ENCODE measurements around the gene SLC44A2.
A peak's percentile ranks its signal among the peaks of the same experiment; 100 is the strongest.

The SLC44A2 gene

DNA sequence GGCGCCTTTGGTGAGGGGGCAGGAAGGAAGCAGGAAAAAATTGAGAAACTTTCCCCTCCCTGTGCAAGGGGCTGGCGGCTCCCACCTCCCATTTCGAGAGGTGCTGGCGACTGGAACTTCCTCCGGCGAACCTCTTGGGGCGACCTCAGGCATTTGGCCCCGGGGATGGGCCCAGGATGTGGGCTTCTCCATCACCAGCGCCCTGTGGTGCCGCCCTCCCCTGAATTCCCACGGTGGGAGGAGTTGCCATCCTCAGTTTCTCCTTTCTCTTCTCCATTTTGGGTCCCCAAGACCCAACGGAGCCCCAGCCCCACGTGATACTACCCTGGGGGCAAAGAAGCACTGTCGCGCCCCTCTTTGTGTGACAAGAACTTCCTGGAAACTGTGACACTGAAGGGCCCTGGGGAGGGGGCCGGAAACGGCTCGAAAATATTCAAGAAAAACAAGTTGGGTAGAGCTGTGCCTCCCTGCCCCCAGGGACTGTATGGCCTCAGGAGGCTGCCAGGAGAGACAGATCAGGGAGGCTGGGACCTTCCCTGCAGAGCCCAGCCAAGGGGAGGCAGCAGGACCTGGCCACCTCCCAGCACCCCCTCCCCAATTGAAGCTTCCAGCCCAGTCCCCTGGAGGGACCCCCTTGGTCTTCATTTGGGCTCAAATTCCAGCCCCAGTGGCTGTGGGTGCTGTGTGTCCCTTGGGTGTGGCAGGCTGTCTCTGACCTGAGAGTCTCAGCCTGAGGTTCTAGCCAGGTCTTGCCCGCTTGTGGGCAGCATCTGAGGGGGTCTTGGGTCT, 22.1 kb upstream of the SLC44A2 start:
- Histone ChIP-seq H3K9ac (ENCODE audit: low read depth, low read length) (peak overlapping the region; percentile 99), H3K9me3 (ENCODE audit: control insufficient read depth, insufficient read depth, low read length) (peaks cover 3% of the 10 kb centered on the region; the same call in 1 of the 2 replicates), H3K4me1 (ENCODE audit: insufficient read depth, low read length) (peaks cover 11% of the 10 kb centered on the region), H3K36me3 (ENCODE audit: insufficient read depth, low read length) (no peaks in the 10 kb centered on the region)

DNA sequence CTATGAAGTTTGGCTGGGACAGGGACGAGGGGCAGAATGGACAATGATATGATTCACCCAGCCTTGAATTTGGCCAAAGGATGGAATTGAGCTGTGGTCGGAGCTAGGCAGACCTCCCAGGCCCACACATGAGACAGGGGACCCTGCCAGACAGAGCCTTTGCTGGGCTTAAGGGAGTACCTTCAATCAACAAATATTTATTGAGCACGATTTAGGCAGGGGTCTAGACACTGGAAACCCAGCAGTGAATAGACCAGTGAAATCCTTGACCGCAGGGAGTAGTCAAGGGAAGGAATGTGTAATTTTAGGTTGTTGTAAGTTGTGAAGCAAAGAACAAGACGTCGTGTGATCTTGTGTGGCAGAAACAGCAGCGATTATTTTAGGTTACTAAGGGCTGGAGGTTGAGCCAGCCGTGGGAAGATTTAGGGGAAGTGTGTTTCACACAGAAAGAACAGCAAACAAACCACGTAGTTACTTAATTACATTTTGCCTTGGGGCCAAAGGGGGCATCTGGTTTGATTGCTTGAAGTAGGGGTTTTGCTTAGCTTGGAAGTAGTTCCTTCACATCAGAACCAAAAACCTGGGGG, 21.4 kb upstream of the SLC44A2 start:
- Histone ChIP-seq H3K36me3 (ENCODE audit: insufficient read depth, low read length) (no peaks in the 10 kb centered on the region), H3K9me3 (ENCODE audit: control insufficient read depth, insufficient read depth, low read length) (peaks cover 3% of the 10 kb centered on the region; the same call in 1 of the 2 replicates), H3K9ac (ENCODE audit: low read depth, low read length) (peak overlapping the region; percentile 99; the same call in 1 of the 2 replicates), H3K4me1 (ENCODE audit: insufficient read depth, low read length) (peaks cover 11% of the 10 kb centered on the region)

DNA sequence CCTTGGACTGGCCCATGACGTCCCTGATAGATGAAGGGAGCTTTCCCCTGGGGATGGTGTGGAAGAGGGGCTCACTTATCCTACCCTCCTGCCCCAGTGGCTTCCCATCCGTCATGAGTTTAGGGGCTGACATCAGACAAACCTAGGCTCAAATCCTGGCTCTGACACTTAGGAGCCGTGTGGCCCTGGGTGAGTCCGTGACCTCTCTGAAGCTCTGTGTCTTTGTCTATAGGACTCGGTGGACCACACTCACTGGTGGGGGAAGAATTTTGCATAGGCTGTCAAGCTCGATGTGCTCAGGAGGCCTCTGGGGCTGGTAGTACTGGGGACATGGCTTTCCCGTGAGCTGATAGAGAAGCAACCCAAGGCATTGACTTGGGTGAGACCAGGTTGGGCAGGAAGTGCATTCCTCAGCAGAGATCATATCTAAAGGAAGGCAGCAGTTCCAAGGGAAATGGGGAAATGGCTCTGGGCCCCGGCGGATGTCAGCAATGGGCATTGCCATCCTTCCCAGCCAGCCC, 20.8 kb upstream of the SLC44A2 start:
- Histone ChIP-seq H3K4me1 (ENCODE audit: insufficient read depth, low read length) (peaks cover 11% of the 10 kb centered on the region), H3K9me3 (ENCODE audit: control insufficient read depth, insufficient read depth, low read length) (peaks cover 3% of the 10 kb centered on the region; the same call in 1 of the 2 replicates), H3K36me3 (ENCODE audit: insufficient read depth, low read length) (no peaks in the 10 kb centered on the region), H3K9ac (ENCODE audit: low read depth, low read length) (no peak overlapping the region)

DNA sequence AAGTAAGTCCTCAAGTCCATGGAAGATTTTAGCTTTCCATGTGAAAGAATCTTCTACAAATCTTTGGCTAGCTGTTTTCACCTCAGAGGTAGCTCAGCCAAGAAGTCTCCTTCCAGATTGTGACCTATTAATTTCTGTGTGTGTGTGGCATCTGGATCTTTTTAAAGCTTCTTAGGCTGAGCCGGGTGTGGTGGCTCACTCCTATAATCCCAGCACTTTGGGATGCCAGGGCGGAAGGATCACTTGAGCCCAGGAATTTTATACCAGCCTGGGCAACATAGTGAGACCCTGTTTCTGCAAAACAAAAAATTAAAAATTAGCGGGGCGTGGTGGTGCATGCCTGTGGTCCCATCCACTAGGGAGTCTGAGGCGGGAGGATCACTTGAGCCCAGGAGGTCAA, 13.4 kb upstream of the SLC44A2 start:
- no peaks in the 10 kb centered on the region for H3K4me1 ChIP-seq (ENCODE audit: insufficient read depth, low read length)
- no peaks in the 10 kb centered on the region for H3K9me3 ChIP-seq (ENCODE audit: control insufficient read depth, insufficient read depth, low read length)
- no peaks in the 10 kb centered on the region for H3K36me3 ChIP-seq (ENCODE audit: insufficient read depth, low read length)
- no peak overlapping the region for H3K9ac ChIP-seq (ENCODE audit: low read depth, low read length)

DNA sequence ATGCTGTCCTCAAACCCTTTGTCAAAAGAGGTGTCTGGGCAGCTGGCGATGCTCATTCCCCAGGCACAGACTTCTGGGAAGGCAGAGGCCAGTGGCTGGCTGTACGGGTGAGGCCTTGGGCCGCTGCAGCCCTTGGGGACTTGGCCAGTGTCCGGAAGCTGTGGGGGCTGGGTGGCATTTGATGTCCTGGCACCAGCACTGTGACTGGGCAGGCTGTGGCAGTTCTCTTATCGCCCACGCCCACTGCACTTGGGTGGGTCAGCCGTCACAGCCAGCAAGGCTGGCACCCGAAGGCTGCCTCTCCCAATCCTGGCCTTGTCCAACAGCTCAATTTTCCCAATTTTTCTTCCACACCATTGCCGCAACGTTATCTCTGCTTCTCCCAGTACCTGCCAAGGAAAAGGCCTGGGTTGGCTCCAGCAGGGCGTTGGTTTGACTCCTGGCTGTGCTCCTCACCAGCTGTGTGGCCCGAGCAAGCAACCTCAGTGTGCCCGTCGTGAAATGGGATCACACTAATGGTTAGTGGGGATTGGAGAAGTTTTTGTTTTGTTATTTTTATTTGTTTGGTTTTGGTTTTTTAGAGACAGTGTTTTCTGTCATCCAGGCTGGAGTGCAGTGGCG, 12.7 kb upstream of the SLC44A2 start:
- Histone ChIP-seq H3K9me3 (ENCODE audit: control insufficient read depth, insufficient read depth, low read length) (no peaks in the 10 kb centered on the region), H3K4me1 (ENCODE audit: insufficient read depth, low read length) (no peaks in the 10 kb centered on the region), H3K9ac (ENCODE audit: low read depth, low read length) (no peak overlapping the region), H3K36me3 (ENCODE audit: insufficient read depth, low read length) (no peaks in the 10 kb centered on the region)

DNA sequence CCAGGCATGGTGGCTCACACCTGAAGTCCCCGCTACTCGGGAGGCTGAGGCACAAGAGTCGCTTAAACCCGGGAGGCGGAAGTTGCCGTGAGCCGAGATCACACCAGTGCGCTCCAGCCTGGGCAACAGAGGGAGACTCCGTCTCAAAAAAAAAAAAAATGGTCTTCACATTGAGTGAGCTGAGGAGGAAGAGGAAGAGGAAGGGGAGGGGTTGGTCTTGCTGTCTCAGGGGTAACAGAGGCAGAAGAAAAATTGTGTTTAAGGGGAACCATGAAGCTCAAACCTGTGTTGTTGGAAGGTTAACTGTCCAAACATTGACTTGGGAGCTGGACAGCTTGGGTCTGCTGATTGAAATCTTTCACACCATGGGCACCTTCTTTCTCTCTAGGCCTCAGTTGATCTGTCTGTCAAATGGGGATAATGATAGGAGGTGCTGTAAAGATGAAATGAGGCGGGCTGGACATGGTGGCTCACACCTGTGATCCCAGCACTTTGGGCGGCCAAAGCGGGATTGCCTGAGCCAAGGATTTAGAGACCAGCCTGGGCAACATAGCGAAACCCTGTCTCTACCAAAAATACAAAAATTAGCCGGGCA, 9.8 kb upstream of the SLC44A2 start:
- Histone ChIP-seq H3K9me3 (ENCODE audit: control insufficient read depth, insufficient read depth, low read length) (no peaks in the 10 kb centered on the region), H3K9ac (ENCODE audit: low read depth, low read length) (no peak overlapping the region), H3K36me3 (ENCODE audit: insufficient read depth, low read length) (no peaks in the 10 kb centered on the region), H3K4me1 (ENCODE audit: insufficient read depth, low read length) (no peaks in the 10 kb centered on the region)

DNA sequence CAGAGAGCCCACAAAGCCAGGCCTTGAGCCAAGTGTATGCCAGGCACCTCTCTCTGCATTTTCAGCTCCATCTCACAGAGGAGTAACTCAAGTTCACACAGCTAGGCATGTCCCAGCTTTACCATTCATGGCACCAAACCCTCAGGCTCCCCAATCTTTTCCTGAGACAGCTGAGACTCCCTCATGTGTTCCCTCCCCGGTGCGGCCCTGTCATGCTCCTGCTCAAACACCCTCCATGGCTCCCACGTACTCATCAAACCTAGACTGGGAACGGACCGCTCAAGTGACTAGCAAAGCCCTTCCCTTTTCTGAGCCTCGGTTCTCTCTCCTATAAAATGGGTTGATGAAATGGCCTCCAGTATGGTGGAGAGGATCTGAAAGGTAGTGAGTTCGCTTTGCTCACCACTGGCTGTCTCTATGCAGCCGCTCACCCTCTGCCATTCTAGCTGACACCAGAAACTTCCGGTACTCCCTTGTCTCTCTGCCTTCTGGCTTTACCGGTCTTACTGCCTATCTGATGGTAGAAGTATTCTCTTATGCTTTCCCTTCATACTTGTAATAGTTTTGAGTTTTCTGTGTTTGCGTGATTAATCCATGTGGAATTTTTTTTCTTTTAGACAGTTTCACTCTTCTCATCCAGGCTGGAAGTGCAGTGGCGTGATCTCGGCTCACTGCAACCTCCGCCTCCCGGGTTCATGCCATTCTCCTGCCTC, 7.8 kb upstream of the SLC44A2 start:
- H3K4me1 ChIP-seq (ENCODE audit: insufficient read depth, low read length): no peaks in the 10 kb centered on the region
- no peaks in the 10 kb centered on the region for H3K9me3 ChIP-seq (ENCODE audit: control insufficient read depth, insufficient read depth, low read length)
- H3K9ac ChIP-seq (ENCODE audit: low read depth, low read length): no peak overlapping the region
- H3K36me3 ChIP-seq (ENCODE audit: insufficient read depth, low read length): no peaks in the 10 kb centered on the region

DNA sequence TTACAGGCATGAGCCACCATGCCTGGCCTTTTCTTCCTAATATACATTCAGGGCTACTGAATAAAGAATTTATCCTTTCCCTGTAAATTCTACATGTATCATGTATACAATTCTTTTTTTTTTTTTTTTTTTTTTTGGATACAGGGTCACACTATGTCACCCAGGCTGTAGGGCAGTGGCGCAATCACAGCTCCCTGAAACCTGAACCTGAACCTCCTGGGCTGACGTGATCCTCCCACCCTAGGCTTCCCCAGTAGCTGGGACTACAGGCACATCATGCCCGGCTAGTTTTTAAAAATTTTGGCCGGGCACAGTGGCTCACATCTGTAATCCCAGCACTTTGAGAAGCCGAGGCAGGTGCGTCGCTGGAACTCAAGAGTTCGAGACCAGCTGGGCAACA, 6.5 kb upstream of the SLC44A2 start:
- Histone ChIP-seq H3K9me3 (ENCODE audit: control insufficient read depth, insufficient read depth, low read length) (no peaks in the 10 kb centered on the region), H3K36me3 (ENCODE audit: insufficient read depth, low read length) (no peaks in the 10 kb centered on the region), H3K9ac (ENCODE audit: low read depth, low read length) (no peak overlapping the region), H3K4me1 (ENCODE audit: insufficient read depth, low read length) (no peaks in the 10 kb centered on the region)

DNA sequence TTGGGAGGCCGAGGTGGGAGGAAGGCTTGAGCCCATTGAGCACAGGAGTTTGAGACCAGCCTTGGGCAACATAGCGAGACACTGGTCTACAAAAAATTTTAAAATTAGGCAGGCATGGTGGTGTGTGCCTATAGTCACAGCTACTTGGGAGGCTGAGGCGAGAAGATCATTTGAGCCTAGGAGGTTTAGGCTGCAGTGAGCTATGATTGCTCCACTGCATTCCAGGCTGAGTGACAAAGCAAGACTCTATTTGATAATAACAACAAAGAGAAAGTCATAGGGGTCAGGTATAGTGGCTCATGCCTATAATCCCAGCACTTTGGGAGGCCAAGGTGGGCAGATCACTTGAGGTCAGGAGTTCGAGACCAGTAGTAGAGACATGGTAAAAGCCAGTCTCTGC, 4.6 kb upstream of the SLC44A2 start:
- H3K36me3 ChIP-seq (ENCODE audit: insufficient read depth, low read length): no peaks in the 10 kb centered on the region
- no peaks in the 10 kb centered on the region for H3K9me3 ChIP-seq (ENCODE audit: control insufficient read depth, insufficient read depth, low read length)
- no peak overlapping the region for H3K9ac ChIP-seq (ENCODE audit: low read depth, low read length)
- no peaks in the 10 kb centered on the region for H3K4me1 ChIP-seq (ENCODE audit: insufficient read depth, low read length)

DNA sequence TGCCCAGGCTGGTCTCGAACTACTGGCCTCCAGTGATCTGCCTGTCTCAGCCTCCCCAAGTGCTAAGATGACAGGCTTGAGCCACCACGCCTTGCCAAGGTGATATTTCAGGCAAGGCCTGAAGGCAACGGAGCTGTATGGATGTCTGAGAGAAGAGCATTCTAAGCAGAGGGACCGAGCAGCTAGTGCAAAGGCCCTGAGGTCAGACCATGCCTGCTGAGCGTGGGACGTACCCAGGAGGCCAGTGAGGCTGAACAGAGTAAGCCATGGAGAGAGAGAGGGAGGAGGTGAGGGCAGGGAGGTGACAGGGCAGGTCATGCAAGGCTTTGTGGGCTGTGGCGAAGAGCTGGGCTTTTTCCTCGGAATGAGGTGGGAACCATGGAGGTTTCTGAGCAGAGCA, 3.4 kb upstream of the SLC44A2 start:
- Histone ChIP-seq H3K4me1 (ENCODE audit: insufficient read depth, low read length) (no peaks in the 10 kb centered on the region), H3K9ac (ENCODE audit: low read depth, low read length) (no peak overlapping the region), H3K9me3 (ENCODE audit: control insufficient read depth, insufficient read depth, low read length) (no peaks in the 10 kb centered on the region), H3K36me3 (ENCODE audit: insufficient read depth, low read length) (no peaks in the 10 kb centered on the region)

DNA sequence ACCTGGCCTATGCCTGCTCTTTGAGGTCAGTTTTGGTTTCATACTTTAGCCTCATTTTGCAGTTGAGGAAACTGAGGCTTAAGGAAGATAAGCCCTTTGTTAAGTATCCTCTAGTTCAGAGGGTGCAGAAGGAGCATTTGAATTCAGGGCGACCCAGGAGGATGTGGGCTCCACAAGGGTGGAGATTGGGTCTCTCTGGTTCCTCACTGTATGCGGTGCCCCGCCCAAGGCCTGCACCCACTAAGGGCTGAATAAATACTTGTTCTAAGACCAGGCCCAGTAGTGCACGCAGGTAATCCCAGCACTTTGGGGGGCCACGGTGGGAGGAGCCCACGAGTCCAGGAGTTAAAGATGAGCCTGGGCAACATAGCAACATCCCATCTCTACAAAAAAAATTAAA, 768 bp upstream of the SLC44A2 start:
- H3K9me3 ChIP-seq (ENCODE audit: control insufficient read depth, insufficient read depth, low read length): no peaks in the 10 kb centered on the region
- H3K9ac ChIP-seq (ENCODE audit: low read depth, low read length): peak overlapping the region; percentile 63; the same call in 1 of the 2 replicates
- no peaks in the 10 kb centered on the region for H3K4me1 ChIP-seq (ENCODE audit: insufficient read depth, low read length)
- H3K36me3 ChIP-seq (ENCODE audit: insufficient read depth, low read length): 0 out of 2 replicates have a peak, but pooled peaks cover 2% of the 10 kb centered on the region

DNA sequence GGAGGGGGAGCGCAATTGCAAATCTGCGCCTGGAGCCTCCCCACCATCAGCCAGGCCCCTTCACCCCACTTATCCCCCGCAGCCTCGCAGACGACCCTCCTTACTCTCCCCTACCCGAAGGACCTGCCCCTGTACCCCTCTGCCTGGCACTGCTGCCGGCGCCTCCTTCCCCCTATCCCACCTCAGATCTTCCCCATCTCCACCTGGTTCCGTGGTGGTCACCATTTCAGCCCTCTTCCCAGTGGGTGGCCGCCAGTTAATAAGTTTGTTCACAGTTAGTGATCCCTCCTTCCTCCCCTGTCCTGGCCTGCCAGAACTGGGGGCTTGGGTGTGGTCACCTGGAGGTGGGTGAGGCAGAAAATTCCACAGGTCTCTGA, 397 bp downstream of the SLC44A2 start:
- H3K36me3 ChIP-seq (ENCODE audit: insufficient read depth, low read length): peaks cover 2% of the 10 kb centered on the region; the same call in 1 of the 2 replicates
- H3K4me1 ChIP-seq (ENCODE audit: insufficient read depth, low read length): no peaks in the 10 kb centered on the region
- no peaks in the 10 kb centered on the region for H3K9me3 ChIP-seq (ENCODE audit: control insufficient read depth, insufficient read depth, low read length)
- peak overlapping the region; percentile 63 for H3K9ac ChIP-seq (ENCODE audit: low read depth, low read length)

DNA sequence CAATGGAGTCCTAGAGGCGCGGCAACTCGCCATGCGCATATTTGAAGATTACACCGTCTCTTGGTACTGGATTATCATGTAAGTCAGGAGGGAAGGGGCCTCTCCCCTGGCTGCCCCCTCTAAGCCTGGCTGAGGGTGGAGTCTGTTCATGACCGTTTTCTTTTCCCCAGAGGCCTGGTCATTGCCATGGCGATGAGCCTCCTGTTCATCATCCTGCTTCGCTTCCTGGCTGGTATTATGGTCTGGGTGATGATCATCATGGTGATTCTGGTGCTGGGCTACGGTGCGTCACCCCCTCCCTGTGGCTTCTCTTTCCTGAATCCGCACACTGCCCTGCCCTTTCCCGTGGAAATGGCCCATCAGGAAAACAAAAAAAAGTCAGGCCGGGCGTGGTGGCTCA, 6.5 kb downstream of the SLC44A2 start:
- Histone ChIP-seq H3K9me3 (ENCODE audit: control insufficient read depth, insufficient read depth, low read length) (no peaks in the 10 kb centered on the region), H3K36me3 (ENCODE audit: insufficient read depth, low read length) (peaks cover 14% of the 10 kb centered on the region), H3K9ac (ENCODE audit: low read depth, low read length) (no peak overlapping the region), H3K4me1 (ENCODE audit: insufficient read depth, low read length) (no peaks in the 10 kb centered on the region)

DNA sequence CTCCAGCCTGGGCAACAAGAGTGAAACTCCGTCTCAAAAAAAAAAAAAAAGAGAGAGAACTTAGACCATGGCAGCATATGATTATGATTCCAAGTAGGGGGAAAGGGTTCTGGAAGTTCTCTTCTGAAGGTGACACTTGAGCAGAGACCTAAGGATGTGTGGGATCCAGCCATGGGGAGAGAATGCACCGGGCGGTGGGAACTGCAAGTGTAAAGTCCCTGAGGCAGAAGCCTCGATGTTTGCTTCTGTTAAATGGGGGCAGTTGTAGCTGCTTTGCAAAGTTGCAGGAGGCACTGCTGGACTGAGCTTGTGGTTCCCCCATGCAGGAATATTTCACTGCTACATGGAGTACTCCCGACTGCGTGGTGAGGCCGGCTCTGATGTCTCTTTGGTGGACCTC, 9.1 kb downstream of the SLC44A2 start:
- H3K36me3 ChIP-seq (ENCODE audit: insufficient read depth, low read length): peaks cover 16% of the 10 kb centered on the region
- H3K9me3 ChIP-seq (ENCODE audit: control insufficient read depth, insufficient read depth, low read length): no peaks in the 10 kb centered on the region
- no peak overlapping the region for H3K9ac ChIP-seq (ENCODE audit: low read depth, low read length)
- H3K4me1 ChIP-seq (ENCODE audit: insufficient read depth, low read length): no peaks in the 10 kb centered on the region
